AG09319 (cell line): ENCODE measurements around the gene PPHLN1.
"Not testable (repeated sequence)": the region's sequence is repeated elsewhere in the genome, so short reads cannot be mapped to it uniquely, and the experiment has no call there.

Experiments
- DNase-seq: peaks from one replicate; pipeline ENCODE4 v3.0.0-alpha.2; 2010; ENCODE audit warnings: low read depth; ENCODE audit errors: extremely low read depth
- CTCF ChIP-seq: IDR thresholded peaks from 2 replicates; pipeline ENCODE4 v1.5.1; 2011; ENCODE audit warnings: low read depth, mild to moderate bottlenecking, inconsistent platforms, low read length, moderate library complexity

The PPHLN1 gene

GRCh38 chr12:42336286-42336685, 10.3 kb downstream of the PPHLN1 start:
- DNase-seq: no peak

GRCh38 chr12:42338280-42338679, 12.3 kb downstream of the PPHLN1 start:
- no peak for TF ChIP-seq CTCF
- DNase-seq: no peak

More at GRCh38 chr12:42336286-42336685, 10.3 kb downstream of the PPHLN1 start:
- no peak for TF ChIP-seq CTCF

GRCh38 chr12:42342028-42342427, 16.1 kb downstream of the PPHLN1 start:
- DNase-seq: no peak
- no peak for TF ChIP-seq CTCF

- TF ChIP-seq CTCF: no peak
These were observed 17.8 kb downstream of the PPHLN1 start for GRCh38 chr12:42343721-42344120.

GRCh38 chr12:42346403-42347002, 20.5 kb downstream of the PPHLN1 start:
- DNase-seq: no peak

More at GRCh38 chr12:42343721-42344120, 17.8 kb downstream of the PPHLN1 start:
- no peak for DNase-seq

GRCh38 chr12:42349119-42350020, 23.4 kb downstream of the PPHLN1 start:
- DNase-seq: not testable (repeated sequence)

More at GRCh38 chr12:42346403-42347002, 20.5 kb downstream of the PPHLN1 start:
- no peak for TF ChIP-seq CTCF

GRCh38 chr12:42350021-42350407, 24.0 kb downstream of the PPHLN1 start:
- not testable (repeated sequence) for DNase-seq

GRCh38 chr12:42356344-42356743, 30.4 kb downstream of the PPHLN1 start:
- no peak for TF ChIP-seq CTCF
- no peak for DNase-seq
